ENCODE results near the gene BCAS1.
"Not testable (repeated sequence)": the region's sequence is repeated elsewhere in the genome, so short reads cannot be mapped to it uniquely, and the experiment has no call there.

BCAS1 gene

GRCh38 chr20:53946106-53946505, 124.3 kb downstream of the BCAS1 start:
- DNase-seq (ENCODE audit: low read depth in 4 of 4, low spot score in 1 of 4): no peak

GRCh38 chr20:53945478-53945877, 124.9 kb downstream of the BCAS1 start:
- no peak for DNase-seq (ENCODE audit: low read depth in 4 of 4, low spot score in 1 of 4)

- DNase-seq (ENCODE audit: low read depth in 4 of 4, low spot score in 1 of 4): no peak
These were observed 125.6 kb downstream of the BCAS1 start for GRCh38 chr20:53944796-53945195.

- DNase-seq (ENCODE audit: low read depth in 4 of 4, low spot score in 1 of 4): no peak
These were observed 126.7 kb downstream of the BCAS1 start for GRCh38 chr20:53943522-53944291.

- no peak for DNase-seq (ENCODE audit: low read depth in 4 of 4, low spot score in 1 of 4)
These were observed 127.4 kb downstream of the BCAS1 start for GRCh38 chr20:53942973-53943372.

GRCh38 chr20:53942472-53942816, 128.0 kb downstream of the BCAS1 start:
- no peak for DNase-seq (ENCODE audit: low read depth in 4 of 4, low spot score in 1 of 4)

- no peak for DNase-seq (ENCODE audit: low read depth in 4 of 4, low spot score in 1 of 4)
These were observed 128.5 kb downstream of the BCAS1 start for GRCh38 chr20:53941680-53942471.

GRCh38 chr20:53940907-53941545, 129.4 kb downstream of the BCAS1 start:
- DNase-seq (ENCODE audit: low read depth in 4 of 4, low spot score in 1 of 4): no peak

GRCh38 chr20:53940360-53940702, 130.1 kb downstream of the BCAS1 start:
- no peak for DNase-seq (ENCODE audit: low read depth in 4 of 4, low spot score in 1 of 4)

- peak in 2 of 4 experiments; percentile 53 to 56 for DNase-seq (ENCODE audit: low read depth in 4 of 4, low spot score in 1 of 4)
These were observed 130.6 kb downstream of the BCAS1 start for GRCh38 chr20:53939572-53940359.

GRCh38 chr20:53939190-53939571, 131.2 kb downstream of the BCAS1 start:
- no peak for DNase-seq (ENCODE audit: low read depth in 4 of 4, low spot score in 1 of 4)

GRCh38 chr20:53938739-53939138, 131.7 kb downstream of the BCAS1 start:
- DNase-seq (ENCODE audit: low read depth in 4 of 4, low spot score in 1 of 4): no peak

- no peak for DNase-seq (ENCODE audit: low read depth in 4 of 4, low spot score in 1 of 4)
These were observed 132.4 kb downstream of the BCAS1 start for GRCh38 chr20:53937929-53938367.

- no peak for DNase-seq (ENCODE audit: low read depth in 4 of 4, low spot score in 1 of 4)
These were observed 133.1 kb downstream of the BCAS1 start for GRCh38 chr20:53937339-53937741.

GRCh38 chr20:53935344-53936084, 134.9 kb downstream of the BCAS1 start:
- no peak for DNase-seq (ENCODE audit: low read depth in 4 of 4, low spot score in 1 of 4)

GRCh38 chr20:53934421-53935343, 135.7 kb downstream of the BCAS1 start:
- DNase-seq (ENCODE audit: low read depth in 4 of 4, low spot score in 1 of 4): no peak

GRCh38 chr20:53933232-53933846, 137.1 kb downstream of the BCAS1 start:
- DNase-seq (ENCODE audit: low read depth in 4 of 4, low spot score in 1 of 4): no peak

GRCh38 chr20:53932655-53933192, 137.7 kb downstream of the BCAS1 start:
- not testable (repeated sequence) for DNase-seq (ENCODE audit: low read depth in 4 of 4, low spot score in 1 of 4)

- DNase-seq (ENCODE audit: low read depth in 4 of 4, low spot score in 1 of 4): no peak
These were observed 138.8 kb downstream of the BCAS1 start for GRCh38 chr20:53931597-53931996.

Data from stimulated activated CD4-positive, alpha-beta T cell treated with anti-CD3 and anti-CD28 coated beads, Interleukin-1b, Interleukin-23, amount 100 ng/mL, for 24 hours (primary cell).